ACHN (cell line): ENCODE results near the gene CBLN4.

Experiments
- DNase-seq: peaks from one replicate; pipeline ENCODE4 v3.0.0-alpha.2; 2015
- in situ Hi-C: cut with HindIII; loops from 2 replicates; pipeline ENCODE4 v1.10.0; 2017; ENCODE audit warnings: low sequenced_read_pairs, low pct_ligation_motif_present, low pct_unique_long_range_greater_than_20kb

Gene CBLN4

GRCh38 chr20:56005389-56005715 lies at the start of gene CBLN4:
CBLN4 (minus strand) TSS chr20:56005519; CDS start chr20:56004171, 1,348 bp downstream.
- DNase-seq = no peak
- in situ Hi-C loops = no loop called here

DNA sequence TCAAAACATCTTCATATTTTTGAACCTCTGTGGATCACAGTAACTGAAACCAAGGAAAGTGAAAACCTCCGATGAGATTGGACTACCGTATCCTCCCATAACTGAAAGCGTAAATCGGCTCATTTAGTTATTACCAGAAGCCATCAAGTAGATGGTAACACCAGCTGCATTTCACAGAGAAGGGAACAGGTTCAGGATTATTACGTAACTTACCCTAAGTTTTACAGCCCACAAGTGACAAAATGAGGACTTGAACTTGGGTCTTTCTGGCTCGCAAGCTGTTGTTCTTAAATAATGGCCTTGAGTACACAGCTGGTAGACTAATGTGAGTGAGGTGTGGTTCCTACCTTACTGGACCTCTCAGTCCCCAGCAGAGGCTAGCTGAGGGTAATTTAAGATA lies 37.9 kb upstream of the CBLN4 start:
- in situ Hi-C loops = no loop called here
- DNase-seq = no peak

DNA sequence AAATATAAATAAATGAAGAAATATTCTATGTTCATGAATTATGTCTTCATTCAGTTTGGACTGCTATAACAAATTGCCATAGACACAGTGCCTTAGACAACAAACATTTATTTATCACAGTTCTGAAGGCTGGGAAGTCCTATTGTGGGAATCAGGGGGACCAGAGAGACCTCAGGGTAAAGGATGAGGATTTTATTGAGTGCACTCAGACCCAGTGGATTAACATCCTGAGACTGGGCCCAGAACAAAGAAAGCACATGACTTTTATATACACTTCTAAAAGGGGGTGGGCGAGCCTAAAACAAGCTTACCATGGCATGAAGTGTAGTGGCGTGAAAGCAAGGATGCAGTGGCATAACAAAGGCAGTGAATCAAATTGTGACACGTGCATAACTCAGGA lies 26.9 kb upstream of the CBLN4 start:
- no peak for DNase-seq
- in situ Hi-C loops = no loop called here

- in situ Hi-C loops = no loop called here
- DNase-seq = no peak
Measured at GRCh38 chr20:56018716-56019115, 13.4 kb upstream of the CBLN4 start.

- DNase-seq = no peak
- in situ Hi-C loops = no loop called here
Measured at GRCh38 chr20:56018194-56018593, 12.9 kb upstream of the CBLN4 start.

DNA sequence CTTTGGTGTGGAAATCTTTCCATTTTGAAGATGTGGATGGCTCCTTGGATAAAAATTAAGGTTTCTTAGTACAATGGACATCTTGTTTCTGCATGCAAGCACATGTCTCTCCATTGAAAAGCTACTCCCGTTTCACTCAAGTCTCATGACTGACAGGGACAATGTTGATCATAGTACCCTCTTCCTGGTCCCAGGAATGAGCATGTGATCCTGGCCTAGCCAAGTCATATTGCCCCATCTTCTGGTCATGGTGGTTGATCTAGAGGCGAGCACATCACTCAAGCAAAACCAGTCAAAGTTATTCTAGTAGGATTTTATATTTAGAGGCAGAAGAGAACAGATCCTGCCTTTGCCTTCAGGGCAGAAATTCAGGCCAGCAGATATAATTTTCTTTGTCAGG lies 12.2 kb upstream of the CBLN4 start:
- in situ Hi-C loops = no loop called here
- no peak for DNase-seq

DNA sequence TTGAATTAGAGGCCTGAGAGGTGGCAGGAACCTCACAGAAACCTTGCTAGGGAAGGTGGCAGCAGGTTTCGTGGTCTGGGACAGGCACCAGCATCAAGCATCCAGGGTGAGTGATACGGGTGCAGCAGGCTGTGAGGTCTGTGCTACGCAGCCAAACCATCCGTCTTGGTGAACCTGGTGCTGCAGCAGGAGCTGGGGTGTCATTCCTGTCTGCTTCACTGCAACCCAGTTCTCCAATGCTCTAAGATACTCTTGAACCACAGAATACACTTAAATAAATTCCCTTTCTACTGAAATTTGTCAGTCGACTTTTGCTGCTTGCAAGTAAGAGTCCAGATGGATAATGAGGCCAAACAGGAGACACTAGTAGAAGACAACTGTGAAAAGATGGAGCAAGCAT lies 9.7 kb upstream of the CBLN4 start:
- in situ Hi-C loops = no loop called here
- DNase-seq = no peak

DNA sequence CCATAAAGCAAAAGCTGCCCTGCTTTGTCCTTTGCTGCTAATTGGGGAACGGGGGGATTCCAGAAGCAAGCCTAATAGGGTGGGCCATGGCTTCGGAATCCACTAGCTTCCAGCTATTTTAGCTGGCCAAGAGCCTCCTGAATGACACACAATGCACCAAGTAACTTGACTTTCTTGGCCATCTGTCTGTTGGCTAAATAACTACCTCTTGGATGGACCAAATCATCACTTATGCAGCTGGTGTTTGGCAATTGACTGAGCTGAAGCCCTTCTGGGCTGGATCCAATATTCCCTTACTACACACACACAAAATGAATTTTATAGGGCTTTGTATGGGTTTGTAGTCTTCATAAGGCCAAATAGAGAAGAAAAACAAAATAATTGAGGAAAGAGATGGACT lies 8.8 kb upstream of the CBLN4 start:
- in situ Hi-C loops = no loop called here
- DNase-seq = no peak

GRCh38 chr20:56004611-56005388 lies 519 bp downstream of the CBLN4 start:
- no peak for DNase-seq
- in situ Hi-C loops = no loop called here

DNA sequence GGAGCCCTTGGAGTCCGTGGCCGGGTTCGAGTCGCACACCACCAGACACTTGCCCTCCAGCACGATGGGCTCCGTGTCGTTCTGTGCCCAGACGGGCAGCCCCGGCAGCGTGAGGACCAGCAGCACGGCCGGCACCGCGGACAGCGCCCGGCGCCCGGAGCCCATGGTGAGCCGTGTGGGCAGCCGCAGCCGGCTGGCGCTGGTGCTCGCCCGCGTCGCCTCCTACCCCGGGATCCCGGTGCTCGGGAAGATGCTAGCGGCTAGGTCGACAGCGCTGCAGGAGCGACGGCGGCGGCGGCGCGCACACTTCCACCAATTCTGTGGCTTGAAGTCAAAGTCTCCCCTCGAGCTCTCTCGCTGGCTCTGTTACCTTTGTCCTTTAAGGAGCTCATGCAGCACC lies 1.3 kb downstream of the CBLN4 start:
- in situ Hi-C loops = no loop called here
- no peak for DNase-seq

- DNase-seq = no peak
- in situ Hi-C loops = no loop called here
Measured at GRCh38 chr20:56002908-56003800, 2.2 kb downstream of the CBLN4 start.

GRCh38 chr20:56001890-56002289 lies 3.4 kb downstream of the CBLN4 start:
- in situ Hi-C loops = no loop called here
- DNase-seq = no peak

GRCh38 chr20:56001106-56001785 lies 4.1 kb downstream of the CBLN4 start:
- no peak for DNase-seq
- in situ Hi-C loops = no loop called here

- in situ Hi-C loops = no loop called here
Measured at GRCh38 chr20:55978550-55978949, 26.8 kb downstream of the CBLN4 start.

GRCh38 chr20:55977690-55978459 lies 27.4 kb downstream of the CBLN4 start:
- in situ Hi-C loops = no loop called here
- no peak for DNase-seq

More at GRCh38 chr20:55978550-55978949, 26.8 kb downstream of the CBLN4 start:
- DNase-seq = no peak

DNA sequence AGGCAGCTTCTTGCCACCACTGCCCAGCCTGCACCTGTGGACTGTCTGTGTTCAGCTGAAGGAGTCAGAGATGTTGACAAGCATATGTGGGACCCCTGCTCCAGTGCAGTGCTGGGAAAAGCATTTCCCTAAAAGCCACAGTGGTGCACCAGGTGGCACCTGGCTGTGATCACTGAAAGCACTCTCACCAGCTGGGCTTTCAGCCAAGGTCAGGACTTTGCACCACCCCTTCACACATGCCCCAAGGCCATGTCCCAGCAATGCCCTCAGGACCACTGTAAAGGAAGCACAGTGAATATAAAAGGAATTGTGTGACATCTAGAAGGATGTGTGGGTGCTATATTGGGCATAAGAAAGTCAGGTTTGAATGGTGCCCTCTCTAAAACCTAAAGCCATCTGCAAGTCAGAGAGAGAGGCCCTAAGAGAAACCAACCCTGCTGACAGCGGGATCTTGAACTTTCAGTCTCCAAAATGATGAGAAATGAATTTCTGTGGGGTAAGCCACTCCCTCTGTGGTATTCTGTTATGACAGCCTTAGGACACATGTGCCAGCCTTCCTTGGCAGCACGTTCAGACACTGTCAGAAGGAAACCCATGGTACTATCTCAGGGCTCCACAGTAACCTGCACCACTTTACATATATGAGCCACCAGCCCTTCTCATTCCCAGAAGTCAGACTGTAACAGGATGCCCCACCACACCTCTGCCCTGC lies 30.7 kb downstream of the CBLN4 start:
- in situ Hi-C loops = no loop called here
- DNase-seq = no peak

- DNase-seq = no peak
Measured at GRCh38 chr20:55964790-55965189, 40.5 kb downstream of the CBLN4 start.

More at GRCh38 chr20:55964790-55965189, 40.5 kb downstream of the CBLN4 start:
- in situ Hi-C loops = no loop called here
